Lung (tissue), 12 donors: ENCODE measurements around the gene SHISA5. TPM values are rescaled to one million over a fixed set of nuclear protein-coding genes. Genes with fewer than 3 reads are reported as not detected.

Experiments
- ATAC-seq: fragments of 200-7000 bp; cut with Tn5 transposase; one replicate; pipeline ENCODE4 v1.9.1; 2020; ENCODE audit warnings: moderate number of reproducible peaks; ENCODE audit not compliant: insufficient read depth, low FRiP score
- DNase-seq, 3 donors: peaks; one replicate each; pipeline ENCODE4 v3.0.0-alpha.2; 2013 to 2017
- H3K27ac ChIP-seq, 2 donors: one replicate each; pipeline ENCODE4 v1.5.1; 2013; ENCODE audit warnings: mild to moderate bottlenecking in 2 of 2, moderate library complexity in 2 of 2, control low read depth in 1 of 2, inconsistent platforms in 1 of 2, low read depth in 1 of 2, low read length in 1 of 2
- H3K27me3 ChIP-seq, 3 donors: one replicate each; pipeline ENCODE4 v1.5.1; 2013; ENCODE audit warnings: low read length in 2 of 3; ENCODE audit not compliant: control insufficient read depth in 3 of 3, insufficient read depth in 3 of 3
- H3K36me3 ChIP-seq, 4 donors: one replicate each; pipeline ENCODE4 v1.5.1; 2013; ENCODE audit warnings: low read length in 4 of 4, mild to moderate bottlenecking in 1 of 4, moderate library complexity in 1 of 4; ENCODE audit not compliant: control insufficient read depth in 4 of 4, insufficient read depth in 4 of 4
- H3K4me1 ChIP-seq, 5 donors: one replicate each; pipeline ENCODE4 v1.5.1; 2013; ENCODE audit warnings: low read length in 5 of 5, mild to moderate bottlenecking in 2 of 5, moderate library complexity in 1 of 5; ENCODE audit not compliant: control insufficient read depth in 5 of 5, insufficient read depth in 5 of 5
- H3K4me3 ChIP-seq: one replicate; pipeline ENCODE4 v1.5.1; 2013; ENCODE audit warnings: mild to moderate bottlenecking, control low read depth, moderate library complexity
- H3K9ac ChIP-seq, 2 donors: one replicate each; pipeline ENCODE4 v1.5.1; 2013; ENCODE audit warnings: low read length in 2 of 2, control low read depth in 1 of 2; ENCODE audit not compliant: insufficient read depth in 1 of 2
- H3K9me3 ChIP-seq, 4 donors: one replicate each; pipeline ENCODE4 v1.5.1; 2013; ENCODE audit warnings: low read length in 3 of 4, mild to moderate bottlenecking in 1 of 4, moderate library complexity in 1 of 4; ENCODE audit not compliant: control insufficient read depth in 4 of 4, insufficient read depth in 3 of 4
- CTCF ChIP-seq: IDR thresholded peaks from 2 replicates; pipeline ENCODE4 v1.5.1; 2012; ENCODE audit warnings: mild to moderate bottlenecking; ENCODE audit errors: control extremely low read depth, extremely low read depth
- WGBS, 2 donors: extraction: QIAGEN DNeasy Blood & Tissue Kit; methylation state at CpG; one replicate each; pipeline ENCODE4 v1.1.7; 2013; 5-methylcytosine and 5-hydroxymethylcytosine counted together
- polyA plus RNA-seq, 2 donors: library from polyadenylated mRNA; stranded (reverse); fragments of 200-250 nt; gene quantifications; one replicate each; pipeline ENCODE4 v1.2.1, GENCODE V29; 2013
- total RNA-seq, 2 donors: library from RNA; depleted of rRNA in 1 of 2; stranded (reverse); fragments of >200 nt in 1 of 2; gene quantifications; one replicate each; pipeline ENCODE4 v1.2.1, GENCODE V29; 2014 to 2021
- donor health status: control.
- donor health status: control.
- donor health status: Bipolar disorder and iron deficiency.
- donor health status: healthy.
- donor health status: DM: yes; HTN: yes; CAD: no.

Gene SHISA5
- total and polyA plus RNA-seq, 4 donors, result 70.5 to 184 (median 131) TPM

DNA sequence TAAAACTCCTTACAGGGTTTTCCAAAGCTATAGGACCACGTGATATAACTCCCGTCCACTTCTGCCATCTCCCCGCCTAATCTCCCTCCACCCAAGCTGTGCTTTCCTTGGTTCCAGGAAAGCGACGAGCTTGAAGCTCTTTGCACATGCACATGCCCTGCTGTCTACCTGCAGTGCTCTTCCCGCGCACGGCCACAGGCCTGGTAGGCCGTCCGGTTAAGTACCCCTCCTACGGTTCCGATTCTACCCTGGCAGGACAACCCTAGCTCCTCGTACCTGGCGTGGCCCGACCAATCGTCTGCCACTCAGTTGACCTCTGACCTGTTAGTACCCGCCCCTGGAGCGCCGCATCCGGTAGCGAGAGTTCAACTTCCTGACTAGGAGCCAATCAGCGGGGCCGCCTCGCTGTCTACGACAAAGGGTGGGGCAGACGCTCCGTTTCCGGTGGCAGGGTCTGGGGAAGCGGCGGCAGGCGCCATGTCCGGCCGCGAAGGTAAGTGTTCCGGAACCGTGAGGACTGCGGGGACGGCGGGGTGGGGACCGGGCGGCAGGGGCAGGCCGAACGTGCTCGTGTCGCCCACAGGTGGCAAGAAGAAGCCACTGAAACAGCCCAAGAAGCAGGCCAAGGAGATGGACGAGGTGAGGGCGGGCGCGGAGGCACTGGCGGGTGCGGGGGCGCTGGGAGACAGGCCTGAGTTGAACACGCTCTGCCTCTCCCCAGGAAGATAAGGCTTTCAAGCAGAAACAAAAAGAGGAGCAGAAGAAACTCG, 64.0 kb downstream of the SHISA5 start, which contains the start of the genes CCDC51 and TMA7:
Gene CCDC51, minus strand, starts transcription at position 300 of the 770 bp plus-strand sequence. CDS start 4,991 bp downstream, outside the sequence.
Gene TMA7, plus strand, starts transcription at position 438 of the 770 bp plus-strand sequence. Its CDS starts 40 bp downstream, at position 478.
- DNase-seq, result peak; percentile 97 to 98 (median 98)
- 0 to 1% methylated on average over 54 of the region's 54 CpGs for WGBS, 2 donors
- H3K9ac ChIP-seq, result peak within 1 kb of the TSS; percentile 64 to 86
- peaks cover 0 to 13% (median 7%) of the 10 kb centered on the region in 4 donors for H3K36me3 ChIP-seq
- H3K9me3 ChIP-seq, result no peaks in the 10 kb centered on the region
- peaks cover 0 to 12% (median 1%) of the 10 kb centered on the region in 5 donors for H3K4me1 ChIP-seq
- ATAC-seq, result peak; percentile 97
- TF ChIP-seq CTCF, result no peak
- H3K27me3 ChIP-seq, result no peaks in the 10 kb centered on the region
- H3K4me3 ChIP-seq, result peak within 1 kb of the TSS; percentile 73
- H3K27ac ChIP-seq, result peak within 1 kb of the TSS; percentile 89 to 99

DNA sequence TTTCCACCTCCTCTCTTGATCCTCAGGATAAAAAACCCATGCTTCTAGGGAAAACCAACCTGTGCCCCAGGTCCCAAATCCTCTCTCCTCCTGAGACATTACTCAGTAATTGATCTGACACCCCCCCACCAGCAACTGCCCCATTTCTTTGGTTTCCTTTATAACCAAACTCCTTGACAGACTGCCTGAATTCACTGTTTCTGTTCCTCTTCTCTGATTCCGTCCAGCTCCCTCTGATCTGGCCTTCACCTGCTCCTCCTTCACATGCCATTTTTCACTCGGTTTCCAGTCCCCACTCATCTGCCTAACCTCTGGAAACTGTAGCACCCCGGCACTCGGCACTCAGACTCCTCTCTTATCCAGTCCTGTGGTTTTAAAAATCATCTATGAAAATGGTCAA, 66.2 kb downstream of the SHISA5 start:
- no peak for ATAC-seq
- Histone ChIP-seq H3K4me3 (no peak overlapping the region), H3K27me3 (no peaks in the 10 kb centered on the region), H3K9me3 (no peaks in the 10 kb centered on the region), H3K4me1 (peaks cover 0 to 12% (median 4%) of the 10 kb centered on the region in 5 donors), H3K9ac (no peak overlapping the region), H3K36me3 (peaks cover 0 to 17% (median 14%) of the 10 kb centered on the region in 4 donors), H3K27ac (no peak overlapping the region)
- DNase-seq, result no peak
- TF ChIP-seq CTCF, result no peak
- 79 to 84% methylated on average over 4 of the region's 4 CpGs for WGBS, 2 donors

DNA sequence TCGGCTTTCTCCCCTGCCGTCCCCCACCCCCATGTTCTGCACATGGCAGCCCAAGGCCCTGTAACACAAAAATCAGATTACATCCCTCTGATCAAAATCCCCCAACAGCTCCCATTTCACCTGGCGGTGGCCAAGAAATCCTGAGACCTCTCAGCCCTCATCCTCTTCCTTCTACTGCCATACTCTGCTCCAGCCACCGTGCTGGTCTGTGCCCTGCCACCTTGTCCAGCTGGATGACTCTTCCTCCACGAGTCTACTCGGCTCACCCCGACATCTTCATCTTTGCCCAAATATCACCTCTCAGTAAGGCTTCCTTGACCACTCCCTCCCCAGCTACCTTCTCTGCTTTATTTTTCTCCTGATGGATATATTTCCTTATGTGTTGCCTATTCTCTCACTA, 67.1 kb downstream of the SHISA5 start:
- no peak for ATAC-seq
- 88 to 93% methylated on average over 7 of the region's 7 CpGs for WGBS, 2 donors

More for the DNA sequence above, 67.1 kb downstream of the SHISA5 start:
- H3K27me3 ChIP-seq, result no peaks in the 10 kb centered on the region
- no peak overlapping the region for H3K9ac ChIP-seq
- no peaks in the 10 kb centered on the region for H3K9me3 ChIP-seq
- TF ChIP-seq CTCF, result no peak
- no peak overlapping the region for H3K27ac ChIP-seq
- no peak overlapping the region for H3K4me3 ChIP-seq
- no peak for DNase-seq
- peaks cover 0 to 19% (median 17%) of the 10 kb centered on the region in 4 donors for H3K36me3 ChIP-seq
- H3K4me1 ChIP-seq, result peaks cover 0 to 12% (median 4%) of the 10 kb centered on the region in 5 donors
